ENCODE results near the gene LCE1F. TPM values are rescaled to one million over a fixed set of nuclear protein-coding genes. Genes with fewer than 3 reads are reported as not detected.

LCE1F gene
- total and polyA plus RNA-seq, 4 donors: not detected

GRCh38 chr1:152770411-152770810 is 4.5 kb upstream of the LCE1F start:
- H3K9ac ChIP-seq (ENCODE audit: insufficient read depth in 1 of 2, low read length in 2 of 2): no peak overlapping the region
- H3K9me3 ChIP-seq (ENCODE audit: control insufficient read depth in 4 of 4, insufficient read depth in 3 of 4, low read length in 3 of 4): peaks cover 0 to 4% (median 0%) of the 10 kb centered on the region in 4 donors
- H3K4me3 ChIP-seq: no peak overlapping the region
- WGBS, 2 donors: 79 to 86% methylated on average over 1 of the region's 1 CpG
- DNase-seq (no peak), ATAC-seq (ENCODE audit: insufficient read depth, low FRiP score) (no peak)
- H3K4me1 ChIP-seq (ENCODE audit: control insufficient read depth in 5 of 5, insufficient read depth in 5 of 5, low read length in 5 of 5): no peaks in the 10 kb centered on the region
- H3K36me3 ChIP-seq (ENCODE audit: control insufficient read depth in 4 of 4, insufficient read depth in 4 of 4, low read length in 4 of 4): no peaks in the 10 kb centered on the region
- H3K27ac ChIP-seq (ENCODE audit: low read depth in 1 of 2, low read length in 1 of 2): no peak overlapping the region
- no peaks in the 10 kb centered on the region for H3K27me3 ChIP-seq (ENCODE audit: control insufficient read depth in 3 of 3, insufficient read depth in 3 of 3, low read length in 2 of 3)
- no peak for TF ChIP-seq CTCF (IDR thresholded peaks at IDR 0.05; ENCODE audit: control extremely low read depth, extremely low read depth)

GRCh38 chr1:152776361-152776760 is 1.4 kb downstream of the LCE1F start:
- DNase-seq: no peak
- Histone ChIP-seq H3K27ac (ENCODE audit: low read depth in 1 of 2, low read length in 1 of 2) (no peak overlapping the region), H3K27me3 (ENCODE audit: control insufficient read depth in 3 of 3, insufficient read depth in 3 of 3, low read length in 2 of 3) (no peaks in the 10 kb centered on the region), H3K9ac (ENCODE audit: insufficient read depth in 1 of 2, low read length in 2 of 2) (no peak overlapping the region), H3K4me3 (no peak overlapping the region), H3K4me1 (ENCODE audit: control insufficient read depth in 5 of 5, insufficient read depth in 5 of 5, low read length in 5 of 5) (no peaks in the 10 kb centered on the region), H3K9me3 (ENCODE audit: control insufficient read depth in 4 of 4, insufficient read depth in 3 of 4, low read length in 3 of 4) (no peaks in the 10 kb centered on the region), H3K36me3 (ENCODE audit: control insufficient read depth in 4 of 4, insufficient read depth in 4 of 4, low read length in 4 of 4) (no peaks in the 10 kb centered on the region)
- WGBS, 2 donors: 74 to 80% methylated on average over 11 of the region's 11 CpGs
- no peak for TF ChIP-seq CTCF (IDR thresholded peaks at IDR 0.05; ENCODE audit: control extremely low read depth, extremely low read depth)
- ATAC-seq (ENCODE audit: insufficient read depth, low FRiP score): no peak

- Histone ChIP-seq H3K27me3 (ENCODE audit: control insufficient read depth in 3 of 3, insufficient read depth in 3 of 3, low read length in 2 of 3) (no peaks in the 10 kb centered on the region), H3K9ac (ENCODE audit: insufficient read depth in 1 of 2, low read length in 2 of 2) (no peak overlapping the region), H3K4me3 (no peak overlapping the region), H3K4me1 (ENCODE audit: control insufficient read depth in 5 of 5, insufficient read depth in 5 of 5, low read length in 5 of 5) (no peaks in the 10 kb centered on the region), H3K9me3 (ENCODE audit: control insufficient read depth in 4 of 4, insufficient read depth in 3 of 4, low read length in 3 of 4) (no peaks in the 10 kb centered on the region), H3K36me3 (ENCODE audit: control insufficient read depth in 4 of 4, insufficient read depth in 4 of 4, low read length in 4 of 4) (no peaks in the 10 kb centered on the region), H3K27ac (ENCODE audit: low read depth in 1 of 2, low read length in 1 of 2) (no peak overlapping the region)
- ATAC-seq (ENCODE audit: insufficient read depth, low FRiP score) (no peak), DNase-seq (no peak)
- no peak for TF ChIP-seq CTCF (IDR thresholded peaks at IDR 0.05; ENCODE audit: control extremely low read depth, extremely low read depth)
- 57 to 58% methylated on average over 4 of the region's 4 CpGs for WGBS, 2 donors
Measured at GRCh38 chr1:152777510-152778137, 2.7 kb downstream of the LCE1F start.

- ATAC-seq (ENCODE audit: insufficient read depth, low FRiP score) (no peak), DNase-seq (no peak)
- no peaks in the 10 kb centered on the region for H3K36me3 ChIP-seq (ENCODE audit: control insufficient read depth in 4 of 4, insufficient read depth in 4 of 4, low read length in 4 of 4)
- H3K4me1 ChIP-seq (ENCODE audit: control insufficient read depth in 5 of 5, insufficient read depth in 5 of 5, low read length in 5 of 5): peaks cover 0 to 2% (median 0%) of the 10 kb centered on the region in 5 donors
- no peak overlapping the region for H3K9ac ChIP-seq (ENCODE audit: insufficient read depth in 1 of 2, low read length in 2 of 2)
- WGBS, 2 donors: 62 to 65% methylated on average over 2 of the region's 2 CpGs
- no peak overlapping the region for H3K4me3 ChIP-seq
- no peak overlapping the region for H3K27ac ChIP-seq (ENCODE audit: low read depth in 1 of 2, low read length in 1 of 2)
- TF ChIP-seq CTCF (IDR thresholded peaks at IDR 0.05; ENCODE audit: control extremely low read depth, extremely low read depth): no peak
- no peaks in the 10 kb centered on the region for H3K9me3 ChIP-seq (ENCODE audit: control insufficient read depth in 4 of 4, insufficient read depth in 3 of 4, low read length in 3 of 4)
- H3K27me3 ChIP-seq (ENCODE audit: control insufficient read depth in 3 of 3, insufficient read depth in 3 of 3, low read length in 2 of 3): peaks cover 0 to 3% (median 2%) of the 10 kb centered on the region in 3 donors
Measured at GRCh38 chr1:152783095-152783494, 8.2 kb downstream of the LCE1F start.

All from lung (tissue), 12 donors.